HG03571 (cell line): Measurements from ENCODE around the gene SERPINB13.

Experiments
- ATAC-seq: cut with Tn5 transposase; IDR thresholded peaks from one replicate; pipeline ENCODE4 v1.9.1; 2021; ENCODE audit not compliant: unreplicated experiment

Gene SERPINB13

GRCh38 chr18:63586966-63587365 is at the start of gene SERPINB13:
Gene SERPINB13 (plus strand): TSS chr18:63587343. CDS start chr18:63588668, 1,325 bp downstream.
- ATAC-seq = no peak

GRCh38 chr18:63539904-63540510 is 47.1 kb upstream of the SERPINB13 start:
- no peak for ATAC-seq

GRCh38 chr18:63542069-63542468 is 45.1 kb upstream of the SERPINB13 start, which contains the start of gene SERPINB12:
Gene SERPINB12 (plus strand): TSS chr18:63542369. CDS start chr18:63556160, 13,791 bp downstream.
- ATAC-seq = no peak

- no peak for ATAC-seq
Measured at GRCh38 chr18:63544017-63544416, 43.1 kb upstream of the SERPINB13 start.

GRCh38 chr18:63545000-63545399 is 42.1 kb upstream of the SERPINB13 start:
- ATAC-seq = no peak

GRCh38 chr18:63550068-63550467 is 37.1 kb upstream of the SERPINB13 start:
- no peak for ATAC-seq

- no peak for ATAC-seq
Measured at GRCh38 chr18:63551769-63552168, 35.4 kb upstream of the SERPINB13 start.

GRCh38 chr18:63552581-63552980 is 34.6 kb upstream of the SERPINB13 start:
- no peak for ATAC-seq

GRCh38 chr18:63553081-63553480 is 34.1 kb upstream of the SERPINB13 start:
- no peak for ATAC-seq

GRCh38 chr18:63559567-63560491 is 27.3 kb upstream of the SERPINB13 start:
- no peak for ATAC-seq

- ATAC-seq = peak; percentile 50
Measured at GRCh38 chr18:63562284-63562683, 24.9 kb upstream of the SERPINB13 start.

GRCh38 chr18:63564021-63564420 is 23.1 kb upstream of the SERPINB13 start:
- ATAC-seq = no peak

- no peak for ATAC-seq
Measured at GRCh38 chr18:63564561-63564960, 22.6 kb upstream of the SERPINB13 start.

GRCh38 chr18:63567276-63567675 is 19.9 kb upstream of the SERPINB13 start:
- ATAC-seq = no peak

GRCh38 chr18:63567825-63568224 is 19.3 kb upstream of the SERPINB13 start:
- no peak for ATAC-seq

- ATAC-seq = no peak
Measured at GRCh38 chr18:63570721-63571120, 16.4 kb upstream of the SERPINB13 start.

GRCh38 chr18:63575681-63576080 is 11.5 kb upstream of the SERPINB13 start:
- no peak for ATAC-seq

GRCh38 chr18:63578357-63578958 is 8.7 kb upstream of the SERPINB13 start:
- ATAC-seq = peak; percentile 69

GRCh38 chr18:63579616-63580015 is 7.5 kb upstream of the SERPINB13 start:
- ATAC-seq = no peak

GRCh38 chr18:63585988-63586387 is 1.2 kb upstream of the SERPINB13 start:
- ATAC-seq = no peak

- ATAC-seq = no peak
Measured at GRCh38 chr18:63586431-63586830, 712 bp upstream of the SERPINB13 start.

GRCh38 chr18:63588909-63589308 is 1.8 kb downstream of the SERPINB13 start:
- no peak for ATAC-seq
